ENCODE data around the gene AIG1.

Gene AIG1

DNA sequence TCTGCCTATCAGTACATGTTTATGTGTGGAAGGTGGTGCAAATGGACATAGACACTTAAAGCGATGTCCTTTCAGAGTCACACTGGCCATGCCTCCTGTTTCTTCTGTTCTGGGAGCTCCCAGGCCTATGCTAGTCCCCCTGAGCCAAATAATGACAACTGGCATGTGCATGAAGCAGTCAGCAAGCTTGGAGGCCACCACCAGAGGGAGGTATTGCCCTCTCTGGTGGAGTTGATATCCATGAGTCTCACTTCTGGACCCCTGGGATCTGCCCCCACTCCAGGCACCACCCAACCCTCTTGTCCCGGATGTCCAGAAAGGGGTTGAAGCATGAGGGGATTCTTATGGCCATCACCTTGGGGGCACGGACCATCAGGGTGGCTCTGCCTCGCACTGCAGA lies 172.2 kb downstream of the AIG1 start:
- no peak for DNase-seq (ENCODE audit: extremely low read depth, low read depth)

DNA sequence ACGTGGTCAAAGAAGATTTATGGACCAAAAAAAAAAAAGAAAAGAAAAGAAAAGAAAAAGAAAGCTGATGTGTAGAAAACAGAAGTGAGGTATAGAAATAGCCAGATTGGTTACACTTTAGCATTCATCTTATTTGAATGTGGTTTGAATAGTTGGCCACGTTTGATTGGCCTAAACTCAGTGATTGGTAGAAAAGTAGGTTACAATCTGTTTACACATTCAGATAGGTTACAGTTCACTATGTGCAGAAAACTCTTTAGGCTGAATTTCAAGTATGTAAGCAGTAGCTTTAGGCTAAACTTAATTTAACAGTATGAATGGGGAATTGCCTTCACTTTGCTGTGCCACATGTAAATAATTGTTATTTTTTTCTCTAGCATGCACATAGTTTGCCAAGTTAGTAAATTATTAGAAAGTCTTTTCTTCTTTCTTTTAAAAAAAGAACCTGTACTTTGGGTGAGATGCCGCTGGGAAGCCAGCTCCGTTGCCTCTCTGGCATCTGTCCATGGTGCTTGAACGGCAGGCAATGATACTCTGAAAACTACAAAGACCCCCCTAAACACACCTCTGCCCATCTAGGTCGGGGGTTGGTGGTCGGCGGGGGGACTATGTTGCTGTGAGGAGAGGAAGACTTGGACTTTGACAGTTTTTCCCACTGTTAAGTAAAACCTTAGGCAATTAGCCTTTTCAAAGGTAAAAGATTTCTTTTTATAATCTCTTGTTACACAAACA lies 173.0 kb downstream of the AIG1 start:
- TF ChIP-seq CTCF (IDR thresholded peaks at IDR 0.05; ENCODE audit: low read depth, low read length), result no peak
- no peak for DNase-seq (ENCODE audit: extremely low read depth, low read depth)

More for the DNA sequence above, 172.2 kb downstream of the AIG1 start:
- TF ChIP-seq CTCF (IDR thresholded peaks at IDR 0.05; ENCODE audit: low read depth, low read length), result peak; percentile 41

DNA sequence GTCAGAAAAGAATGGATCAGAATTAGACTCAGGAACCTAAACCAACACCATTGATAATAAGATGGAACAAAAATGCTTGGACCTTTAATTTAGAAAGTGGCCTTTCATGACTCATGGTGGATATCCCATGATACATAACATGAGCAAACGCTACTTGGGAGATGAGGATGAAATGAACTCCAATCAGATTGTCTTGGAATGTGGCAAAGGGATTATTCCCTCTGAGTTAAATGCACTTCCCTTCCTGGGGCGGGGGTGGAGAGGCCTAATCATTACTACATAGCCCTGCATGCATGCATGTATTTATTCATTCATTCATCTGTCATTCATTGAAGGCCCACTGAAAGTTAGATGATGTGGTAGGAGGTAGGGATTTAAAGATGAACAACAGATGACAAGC lies 174.0 kb downstream of the AIG1 start:
- no peak for TF ChIP-seq CTCF (IDR thresholded peaks at IDR 0.05; ENCODE audit: low read depth, low read length)
- no peak for DNase-seq (ENCODE audit: extremely low read depth, low read depth)

- no peak; the same call in 1 of the 2 replicates for TF ChIP-seq CTCF (IDR thresholded peaks at IDR 0.05; ENCODE audit: low read depth, low read length)
- DNase-seq (ENCODE audit: extremely low read depth, low read depth), result no peak
Measured at GRCh38 chr6:143236151-143236798, 175.6 kb downstream of the AIG1 start.

DNA sequence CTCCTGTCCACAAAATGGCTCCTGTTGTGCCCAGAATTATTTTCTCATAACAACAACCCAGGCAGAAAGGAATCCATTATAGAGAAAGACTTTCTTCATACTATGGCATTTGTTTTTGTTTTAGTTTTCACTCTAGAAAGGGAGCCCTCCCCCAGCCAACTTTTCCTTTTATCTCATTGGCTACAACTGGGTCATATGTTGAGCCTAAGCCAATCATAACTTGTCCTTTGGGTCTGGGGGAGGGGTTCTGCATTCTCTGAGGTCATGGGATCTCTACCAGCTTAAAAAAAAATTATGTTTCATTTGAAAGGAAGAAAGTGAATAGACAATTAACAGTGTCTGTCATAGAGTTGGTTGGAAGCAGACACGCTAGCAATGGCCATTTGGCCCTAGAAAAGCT lies 177.6 kb downstream of the AIG1 start:
- no peak for TF ChIP-seq CTCF (IDR thresholded peaks at IDR 0.05; ENCODE audit: low read depth, low read length)
- DNase-seq (ENCODE audit: extremely low read depth, low read depth), result no peak

GRCh38 chr6:143241111-143241510 lies 180.4 kb downstream of the AIG1 start:
- DNase-seq (ENCODE audit: extremely low read depth, low read depth), result no peak
- TF ChIP-seq CTCF (IDR thresholded peaks at IDR 0.05; ENCODE audit: low read depth, low read length), result no peak

- no peak for DNase-seq (ENCODE audit: extremely low read depth, low read depth)
- no peak for TF ChIP-seq CTCF (IDR thresholded peaks at IDR 0.05; ENCODE audit: low read depth, low read length)
Measured at GRCh38 chr6:143241911-143242310, 181.2 kb downstream of the AIG1 start.

All from AG09319 (cell line).